Fibroblast of skin of back (primary cell): ENCODE data around the gene RASAL3. TPM values are rescaled to one million over a fixed set of nuclear protein-coding genes. Genes with fewer than 3 reads are reported as not detected.
"Not testable (repeated sequence)": the region's sequence is repeated elsewhere in the genome, so short reads cannot be mapped to it uniquely, and the experiment has no call there.

ENCODE experiments used
- DNase-seq: peaks from one replicate; pipeline ENCODE4 v3.0.0-alpha.2; 2013
- polyA plus RNA-seq, 2 experiments: library from polyadenylated mRNA; unstranded; fragments of 120-200 nt; gene quantifications; one replicate each; pipeline ENCODE4 v1.2.1, GENCODE V29; 2013; ENCODE audit not compliant: insufficient read length in 2 of 2

The RASAL3 gene
- polyA plus RNA-seq (2013, experiment 1 of 2; ENCODE audit: insufficient read length), result not detected
- 0.40 TPM for polyA plus RNA-seq (2013, experiment 2 of 2; ENCODE audit: insufficient read length)

DNA sequence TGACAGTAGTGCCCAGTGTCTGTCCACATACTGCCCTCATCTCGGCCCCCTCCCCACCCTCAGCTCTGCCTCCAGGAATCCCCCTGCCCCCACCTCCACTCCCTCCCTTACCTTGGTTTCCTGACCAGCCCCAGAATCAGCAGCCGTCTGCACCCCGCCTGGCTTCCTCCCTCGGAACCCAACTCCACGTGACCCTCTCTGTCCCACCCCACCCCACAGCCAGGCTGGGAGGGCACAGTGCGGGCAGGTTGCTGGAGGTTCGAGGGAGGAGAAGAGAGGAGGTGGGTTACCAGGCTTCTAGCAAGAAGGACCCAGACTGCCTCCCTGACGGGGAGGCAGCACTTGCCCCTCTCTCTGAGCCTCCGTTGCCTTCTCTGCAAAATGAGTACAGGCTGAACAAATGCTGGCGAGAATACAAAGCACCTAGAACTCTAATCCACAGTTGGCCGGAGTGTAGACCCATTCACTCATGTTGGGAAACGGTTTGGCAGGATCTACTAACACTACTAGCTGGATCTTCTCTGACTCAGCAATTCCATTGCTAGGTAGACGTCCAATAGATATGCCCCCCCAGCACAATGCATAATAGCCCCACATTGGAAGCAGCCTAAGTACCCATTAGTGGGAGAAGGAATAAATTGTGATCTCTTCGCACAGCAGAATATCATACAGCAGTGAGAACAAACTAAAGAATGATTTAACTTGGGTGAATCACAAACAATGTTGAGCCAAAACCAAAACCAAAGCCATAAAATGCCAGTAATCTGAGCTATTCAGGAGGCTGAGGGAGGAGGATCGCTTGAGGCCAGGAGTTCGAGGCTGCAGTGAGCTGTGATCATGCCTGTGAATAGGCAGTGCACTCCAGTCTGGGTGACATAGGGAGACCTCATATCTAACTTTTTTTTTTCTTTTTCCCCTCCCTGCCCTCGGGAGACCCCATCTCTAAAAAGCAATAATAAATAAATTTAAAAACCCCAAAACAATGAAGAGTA is at the start of gene RASAL3:
Gene RASAL3 (minus strand): TSS at position 151 of the 992 bp plus-strand sequence. CDS start 186 bp downstream, outside the sequence.
- no peak for DNase-seq

DNA sequence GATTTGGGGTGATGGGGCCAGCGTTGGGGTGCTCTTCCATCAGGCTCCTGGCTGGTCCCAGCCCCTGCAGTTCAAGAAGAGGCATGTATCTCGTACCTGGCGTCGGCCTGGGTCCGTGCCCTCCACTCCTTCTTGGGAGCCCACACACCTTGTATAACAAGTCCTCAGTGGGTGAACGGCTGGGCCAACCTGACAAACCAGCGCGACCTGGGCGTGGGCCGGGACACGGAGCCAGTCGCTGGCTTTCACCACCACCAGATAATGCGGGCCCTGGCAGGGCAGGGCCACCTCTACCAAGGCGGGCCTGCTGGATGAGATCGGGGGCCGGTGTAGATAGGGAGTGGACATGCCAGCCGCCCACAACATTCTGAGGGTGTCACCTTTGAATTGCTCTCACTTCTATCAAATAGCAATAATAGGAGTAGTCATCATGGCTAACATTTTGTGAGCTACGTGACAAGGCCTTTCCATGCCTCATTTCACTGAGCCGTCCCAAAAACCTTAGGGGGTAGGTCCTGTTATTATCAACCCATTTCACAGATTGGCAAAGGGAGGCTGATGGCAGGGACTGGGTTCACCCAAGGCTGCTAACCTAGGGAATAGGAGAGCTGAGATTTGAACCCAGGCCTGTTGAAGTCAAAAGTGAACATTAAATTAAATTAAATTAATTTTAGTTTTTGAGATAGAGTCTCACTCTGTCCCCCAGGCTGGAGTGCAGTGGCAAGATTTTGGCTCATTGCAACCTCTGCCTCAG is 47.5 kb upstream of the RASAL3 start:
- DNase-seq, result no peak

DNA sequence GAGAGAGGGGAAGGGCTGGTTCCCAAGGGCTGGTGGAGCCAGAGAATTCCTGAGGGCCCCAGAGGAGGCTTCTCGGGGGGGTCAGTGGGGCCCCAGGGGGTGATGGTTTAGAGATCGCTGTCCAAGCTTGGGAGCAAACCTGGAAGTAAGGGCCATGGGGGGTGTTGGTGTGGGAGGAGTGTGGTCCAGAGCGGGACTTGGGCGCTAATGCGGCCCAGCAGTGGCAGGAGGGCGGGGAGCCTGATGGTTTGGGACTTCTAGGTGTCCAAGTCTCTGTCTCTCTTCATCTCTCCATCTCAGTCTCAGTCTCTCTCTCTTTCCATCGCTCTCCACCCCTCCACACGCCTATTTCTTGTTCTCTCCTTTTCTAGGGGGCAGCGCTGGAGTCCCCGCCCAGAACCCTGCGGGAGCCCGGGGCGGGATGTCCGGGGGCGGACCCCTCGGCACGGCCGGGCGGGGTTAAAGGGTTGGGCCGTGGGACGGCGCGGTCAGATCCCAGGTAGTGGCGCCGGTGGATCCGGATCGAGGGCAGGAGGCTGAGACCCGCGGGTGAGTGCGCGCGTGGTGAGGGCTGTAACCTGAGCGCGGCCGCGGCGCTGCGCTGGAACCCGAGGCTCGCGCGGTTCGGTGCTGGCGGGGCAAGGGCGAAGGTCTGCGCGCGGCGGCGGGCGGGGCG is 43.8 kb upstream of the RASAL3 start, which contains the start of gene CYP4F22:
Gene CYP4F22 (plus strand): TSS at position 491 of the 676 bp plus-strand sequence. CDS start 16,812 bp downstream, outside the sequence.
- DNase-seq, result no peak

DNA sequence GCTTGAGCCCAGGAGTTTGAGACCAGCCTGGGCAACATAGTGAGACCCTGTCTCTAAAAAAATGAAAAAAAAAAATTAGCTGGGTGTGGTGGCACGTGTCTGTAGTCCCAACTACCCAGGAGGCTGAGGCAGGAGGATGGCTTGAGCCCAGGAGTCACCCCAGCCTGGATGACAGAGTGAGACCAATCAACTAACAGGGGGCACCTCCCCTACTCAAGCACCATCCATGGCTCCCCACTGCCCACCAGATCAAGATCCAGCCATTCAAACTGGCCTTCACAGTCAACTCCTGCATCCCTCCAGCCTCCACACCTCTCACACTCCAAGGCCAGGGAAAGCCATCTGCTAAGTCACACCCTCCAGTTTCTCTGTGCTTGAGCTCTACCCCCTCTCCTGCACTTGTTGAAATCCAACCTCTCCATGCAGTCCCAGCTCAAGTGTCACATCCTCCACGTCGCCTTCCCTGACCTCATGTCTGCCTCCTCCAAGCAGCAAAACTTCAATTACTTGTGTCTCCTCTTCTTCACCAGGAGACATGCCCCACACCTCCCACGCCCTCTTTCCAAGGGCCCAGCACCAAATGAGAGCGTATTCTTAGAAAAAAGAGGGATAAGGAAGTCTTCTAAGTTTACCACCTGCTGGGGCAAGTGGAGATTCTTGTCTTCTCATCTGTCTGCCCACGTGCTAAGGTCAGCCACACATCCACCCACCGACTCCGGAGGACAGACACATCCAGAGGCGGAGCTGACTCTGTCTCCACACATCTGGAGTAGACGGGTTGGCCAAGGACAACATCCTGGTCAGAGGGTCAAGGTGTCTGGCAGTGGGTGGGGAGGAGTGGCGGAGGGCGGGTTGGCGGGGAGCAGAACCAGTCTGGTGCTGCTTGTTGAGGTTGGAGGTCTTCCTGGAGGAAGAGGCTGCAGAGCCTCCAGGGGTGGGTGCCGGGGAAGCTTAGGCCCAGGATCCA is 43.0 kb upstream of the RASAL3 start:
- DNase-seq, result no peak

DNA sequence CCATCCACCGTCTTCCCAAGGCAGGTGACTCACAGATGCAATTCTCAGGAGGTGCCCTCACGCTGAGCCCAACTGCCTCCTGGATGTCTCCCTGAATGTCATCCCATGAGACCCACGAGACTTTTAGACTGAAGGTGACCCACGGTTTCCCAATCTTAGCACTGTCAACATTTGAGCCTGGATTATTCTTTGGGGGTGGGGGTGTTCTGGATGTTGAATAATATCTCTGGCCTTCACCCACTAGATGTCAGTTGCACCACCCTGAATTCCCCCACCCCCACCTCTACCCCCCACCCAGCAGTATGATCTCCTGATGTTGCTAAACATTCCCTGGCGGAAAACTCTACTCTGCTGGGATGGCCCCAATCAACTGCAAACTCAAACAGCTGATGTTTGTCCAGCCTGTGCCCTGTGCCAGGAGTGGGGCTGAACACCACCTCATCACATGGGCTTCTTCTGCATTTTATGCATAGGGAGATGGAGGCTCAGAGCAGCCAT is 41.8 kb upstream of the RASAL3 start:
- no peak for DNase-seq

DNA sequence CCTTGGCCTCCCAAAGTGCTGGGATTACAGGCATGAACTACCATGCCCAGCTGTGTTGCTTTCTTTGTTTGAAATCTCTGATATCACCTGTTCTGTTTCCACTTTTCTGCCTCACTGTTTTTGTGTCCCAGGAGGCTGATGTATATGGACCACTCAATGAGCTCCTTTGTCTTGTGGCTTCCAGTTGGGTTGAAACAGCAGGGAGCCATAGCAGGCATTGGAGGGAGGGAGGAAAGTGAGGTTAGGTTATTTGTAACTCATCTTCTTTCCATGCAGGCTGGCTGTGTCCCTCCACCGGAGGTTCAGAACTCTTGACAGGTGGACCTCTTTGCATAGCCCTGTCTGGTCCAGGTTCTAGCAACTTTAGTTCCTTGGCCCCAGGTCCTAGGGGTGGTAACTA is 37.9 kb upstream of the RASAL3 start:
- DNase-seq, result no peak

DNA sequence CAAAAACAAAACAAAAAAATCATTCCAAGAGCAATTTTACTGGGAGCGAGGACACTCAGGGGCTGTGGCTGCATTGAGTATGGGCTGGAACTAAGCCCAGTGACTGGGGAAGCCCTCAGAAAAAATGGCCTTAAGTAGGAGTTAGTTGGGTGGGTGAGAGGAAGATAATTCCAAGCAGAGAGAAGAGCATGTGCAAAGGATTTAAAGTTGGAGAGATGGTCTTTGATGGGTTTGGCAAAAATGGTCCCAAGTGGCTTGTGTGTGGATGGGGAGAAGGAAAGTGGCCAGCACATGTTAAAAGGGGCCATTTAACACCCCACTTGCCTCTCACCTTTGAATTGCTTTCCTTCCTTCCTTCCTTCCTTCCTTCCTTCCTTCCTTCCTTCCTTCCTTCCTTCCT is 37.3 kb upstream of the RASAL3 start:
- DNase-seq, result no peak

DNA sequence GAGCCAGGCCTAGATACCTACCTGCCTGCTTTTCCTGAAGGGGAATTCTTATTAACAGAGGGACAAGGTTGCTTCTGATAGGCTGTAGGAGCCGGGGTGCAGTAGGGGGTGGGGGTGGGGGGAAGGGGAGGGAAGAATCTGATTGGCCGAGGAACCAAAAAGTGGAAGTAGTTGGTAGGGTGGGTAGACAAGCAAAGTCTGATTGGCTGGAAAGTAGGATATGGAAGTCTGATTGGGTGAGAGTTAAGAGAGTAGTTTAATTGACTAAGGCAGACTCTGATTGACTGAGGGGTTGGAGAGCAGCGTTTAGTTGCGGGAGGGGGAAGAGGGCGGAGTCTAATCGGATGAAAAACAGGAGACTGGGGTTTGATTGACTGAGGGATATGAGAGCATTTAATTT is 34.6 kb upstream of the RASAL3 start:
- no peak for DNase-seq

DNA sequence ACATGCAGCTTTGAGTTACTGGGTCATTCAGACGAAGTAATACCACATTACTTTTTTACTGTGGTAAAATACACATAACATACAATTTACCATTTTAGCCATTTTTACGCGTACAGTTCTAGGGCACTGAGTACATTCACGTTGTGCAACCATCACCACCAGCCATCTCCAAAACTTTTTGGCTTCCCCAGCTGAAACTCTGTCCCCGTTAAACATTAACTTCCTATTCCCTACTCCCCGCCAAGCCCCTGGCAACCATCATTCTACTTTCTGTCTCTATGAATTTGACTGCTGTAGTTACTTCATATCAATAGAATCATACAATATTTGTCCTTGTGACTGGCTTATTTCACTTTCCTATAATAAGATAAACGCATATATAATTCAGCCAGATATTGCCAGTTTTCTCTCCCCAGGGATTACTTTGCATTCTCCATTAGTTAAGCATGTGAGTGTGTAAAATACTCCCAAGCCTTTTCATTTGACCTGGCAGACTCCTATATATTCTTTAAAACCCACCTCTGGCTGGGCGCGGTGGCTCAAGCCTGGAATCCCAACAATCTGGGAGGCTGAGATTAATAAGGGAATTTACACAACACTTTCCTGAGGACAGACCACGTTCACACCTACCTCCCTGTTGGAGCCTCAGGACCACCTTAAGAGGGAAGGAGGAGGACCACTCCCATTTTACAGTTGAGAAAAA is 34.0 kb upstream of the RASAL3 start:
- DNase-seq, result no peak

DNA sequence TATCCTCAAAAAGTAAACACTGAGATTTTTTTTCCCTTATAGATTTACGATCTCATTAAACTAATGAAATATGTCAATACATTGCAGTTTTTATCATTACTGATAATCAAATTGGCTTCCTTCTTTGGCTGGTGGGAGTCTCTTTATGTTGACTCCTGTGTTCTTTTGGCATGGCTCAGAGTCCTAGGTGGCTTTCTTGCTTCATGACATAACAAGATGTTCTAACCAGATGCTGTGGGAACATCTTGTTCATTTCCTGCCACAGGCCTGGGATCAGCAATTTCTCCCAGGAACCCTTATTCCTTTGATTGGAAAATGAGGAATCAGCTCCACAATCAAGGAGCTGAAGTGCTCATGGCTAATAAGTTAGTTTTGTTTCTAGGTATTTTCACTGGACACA is 30.8 kb upstream of the RASAL3 start:
- no peak for DNase-seq

DNA sequence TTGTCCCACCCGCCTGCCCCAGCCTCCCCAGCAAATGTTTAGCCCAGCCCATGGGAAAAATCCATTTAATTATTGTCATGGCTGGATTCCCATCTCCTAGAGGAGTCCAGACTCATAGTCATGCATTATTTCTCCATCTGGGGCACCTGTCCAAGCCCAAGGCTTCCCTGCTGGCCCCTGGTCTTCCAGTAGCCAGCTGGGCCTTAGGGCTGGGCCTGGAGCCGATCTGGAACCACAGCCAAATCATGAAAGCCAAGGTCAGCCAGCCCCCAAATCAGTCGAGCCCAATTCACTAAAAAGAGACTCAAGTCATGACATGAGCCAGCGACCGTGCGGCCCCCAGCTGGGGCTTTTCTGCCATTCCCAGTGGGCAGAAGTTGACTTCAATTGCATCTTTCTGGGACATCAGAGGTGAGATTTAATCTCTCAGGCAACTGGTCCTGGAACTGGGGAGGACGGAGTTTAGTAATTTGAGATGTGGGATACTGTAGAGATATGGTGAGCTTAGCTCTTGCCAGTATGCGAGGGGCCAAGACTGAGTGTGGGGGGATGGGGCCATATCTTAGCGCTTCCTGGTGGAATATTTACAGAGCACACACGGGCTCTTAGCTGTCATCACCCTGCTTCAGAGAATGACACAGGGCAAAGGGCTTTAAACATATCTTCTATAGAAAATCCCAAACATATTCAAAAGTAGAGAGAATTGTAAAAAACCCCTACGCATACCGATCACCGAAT is 24.3 kb upstream of the RASAL3 start:
- DNase-seq, result no peak

DNA sequence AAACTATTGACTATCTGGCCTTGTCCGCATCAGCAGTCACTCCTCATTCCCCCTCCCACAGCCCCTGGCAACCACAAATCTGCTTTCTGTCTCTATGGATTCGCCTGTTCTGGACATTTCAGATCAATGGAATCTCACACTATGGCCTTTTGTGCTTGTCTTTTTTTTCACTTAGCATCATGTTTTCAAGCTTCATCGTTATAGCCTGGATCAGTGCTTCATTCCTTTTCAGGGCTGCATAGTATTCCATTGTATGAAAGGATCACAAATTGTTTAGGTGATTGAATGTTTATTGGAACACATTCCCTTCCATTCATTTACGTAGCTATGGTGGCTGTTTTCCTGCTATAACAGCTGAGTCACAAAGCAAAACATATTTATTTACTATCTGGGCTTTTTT is 22.7 kb upstream of the RASAL3 start:
- DNase-seq, result no peak

DNA sequence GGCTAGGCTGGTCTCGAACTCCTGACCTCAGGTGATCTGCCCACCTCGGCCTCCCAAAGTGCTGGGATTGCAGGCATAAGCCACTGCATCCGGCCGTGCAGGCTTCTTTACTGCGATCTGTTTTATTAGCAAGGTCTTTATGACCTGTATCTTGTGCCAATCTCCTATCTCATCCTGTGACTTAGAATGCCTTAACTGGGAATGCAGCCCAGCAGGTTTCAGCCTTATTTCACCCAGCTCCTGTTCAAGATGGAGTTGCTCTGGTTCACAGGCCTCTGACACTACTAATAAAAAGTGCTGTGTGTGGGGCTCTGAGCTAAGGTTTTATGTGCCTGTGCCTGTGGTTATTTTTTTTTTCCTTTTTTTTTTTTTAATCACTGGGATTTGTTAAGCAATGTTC is 21.4 kb upstream of the RASAL3 start:
- not testable (repeated sequence) for DNase-seq

DNA sequence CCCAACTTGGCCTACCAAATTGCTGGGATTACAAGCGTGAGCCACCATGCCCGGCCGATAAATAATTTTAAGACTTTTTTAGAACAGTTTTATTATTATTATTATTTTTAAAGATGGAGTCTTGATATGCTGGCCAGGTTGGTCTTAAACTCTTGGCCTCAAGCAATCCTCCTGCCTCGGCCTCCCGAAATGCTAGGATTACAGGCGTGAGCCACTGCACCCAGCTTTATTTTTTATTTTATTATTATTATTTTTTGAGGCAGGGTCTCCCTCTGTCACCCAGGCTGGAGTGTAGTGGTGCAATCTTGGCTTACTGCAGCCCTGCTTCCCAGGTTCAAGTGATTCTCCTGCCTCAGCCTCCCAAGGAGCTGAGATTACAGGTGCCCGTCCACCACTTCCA is 16.7 kb upstream of the RASAL3 start:
- not testable (repeated sequence) for DNase-seq

DNA sequence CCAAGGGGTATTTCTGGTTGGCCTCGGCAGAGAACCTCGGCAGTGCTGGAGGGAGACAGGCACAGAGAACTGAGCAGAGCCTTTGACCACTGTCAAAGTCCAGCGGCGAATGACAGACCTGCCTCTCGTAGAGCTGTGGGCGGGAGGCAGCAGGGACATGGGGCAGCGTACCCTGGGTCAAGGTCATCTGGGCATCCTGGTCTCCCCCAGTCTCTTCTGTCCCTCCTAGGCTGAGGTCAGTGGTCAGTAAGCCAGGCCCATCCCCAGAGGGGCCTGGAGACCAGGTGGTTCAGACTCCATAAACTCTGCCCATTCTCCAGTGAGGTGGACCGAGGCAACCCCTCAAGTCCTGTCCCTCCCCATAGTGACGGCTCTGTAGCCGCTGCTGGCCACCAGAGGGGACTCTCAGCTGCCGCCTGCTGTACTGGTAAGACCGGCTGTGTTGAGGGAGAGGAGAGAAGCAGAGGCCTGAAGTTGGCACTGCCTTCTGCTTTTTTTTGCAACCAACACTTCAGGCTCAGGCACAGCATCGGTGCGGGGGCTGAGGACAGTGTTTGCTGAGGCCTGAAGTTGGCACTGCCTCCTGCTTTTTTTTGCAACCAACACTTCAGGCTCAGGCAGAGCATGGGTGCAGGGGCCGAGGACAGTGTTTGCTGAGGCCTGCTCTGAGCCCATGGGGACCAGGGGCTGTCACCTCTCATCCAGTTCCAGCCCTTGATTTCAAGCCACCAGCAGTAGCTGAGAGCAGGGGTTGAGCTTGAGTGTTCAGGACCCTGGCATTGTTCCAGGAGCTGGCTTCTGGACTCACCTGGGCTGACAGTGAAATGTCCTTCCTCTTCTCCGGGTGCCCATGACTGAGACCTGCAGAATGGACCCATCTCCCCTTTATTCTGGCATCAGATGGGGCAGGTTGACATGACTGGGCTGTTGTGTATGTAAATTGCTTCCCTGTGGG is 15.3 kb upstream of the RASAL3 start, which contains the start of gene PGLYRP2:
Gene PGLYRP2 (minus strand): TSS at position 111 of the 955 bp plus-strand sequence. CDS start 130 bp downstream, outside the sequence.
- DNase-seq, result no peak

DNA sequence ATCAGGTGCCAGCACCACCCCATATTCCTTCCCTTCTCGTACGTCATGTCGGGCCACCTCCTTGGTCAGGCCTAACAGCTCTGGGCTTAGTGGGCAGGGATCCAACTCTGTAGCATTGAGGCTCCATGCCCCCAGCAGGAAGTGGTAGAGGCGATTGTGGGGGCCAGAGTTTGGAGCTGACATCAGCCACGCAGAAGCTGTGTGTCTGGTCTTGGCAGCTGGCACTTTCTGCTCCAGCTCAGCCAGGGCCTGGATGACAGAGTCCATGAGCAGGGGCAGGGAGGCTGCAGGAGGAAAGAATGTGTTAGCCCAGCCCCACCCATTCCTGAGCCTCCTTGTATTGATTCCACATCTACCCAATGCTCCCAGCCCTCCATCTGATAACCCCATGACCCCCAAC is 12.0 kb upstream of the RASAL3 start:
- no peak for DNase-seq

DNA sequence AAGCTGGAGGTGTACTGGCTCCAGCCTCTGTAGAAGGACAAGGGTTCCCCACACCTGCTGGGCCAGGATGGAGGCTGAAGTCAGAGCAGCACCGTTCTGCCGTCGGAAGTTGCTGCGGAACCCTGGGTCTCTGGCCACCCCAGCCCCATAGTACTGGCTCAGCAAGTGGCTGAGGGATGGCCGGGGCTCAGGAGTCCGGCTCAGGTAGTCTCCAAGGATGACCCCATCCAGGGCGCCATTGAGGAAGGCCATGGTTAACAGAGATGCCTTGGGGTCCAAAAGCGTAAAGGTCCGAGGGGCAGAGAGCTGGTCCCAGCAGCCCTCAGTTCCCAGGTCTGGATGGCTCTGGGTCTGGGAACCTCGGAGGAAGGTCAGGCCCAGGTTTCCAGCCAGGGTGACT is 11.3 kb upstream of the RASAL3 start:
- DNase-seq, result no peak

DNA sequence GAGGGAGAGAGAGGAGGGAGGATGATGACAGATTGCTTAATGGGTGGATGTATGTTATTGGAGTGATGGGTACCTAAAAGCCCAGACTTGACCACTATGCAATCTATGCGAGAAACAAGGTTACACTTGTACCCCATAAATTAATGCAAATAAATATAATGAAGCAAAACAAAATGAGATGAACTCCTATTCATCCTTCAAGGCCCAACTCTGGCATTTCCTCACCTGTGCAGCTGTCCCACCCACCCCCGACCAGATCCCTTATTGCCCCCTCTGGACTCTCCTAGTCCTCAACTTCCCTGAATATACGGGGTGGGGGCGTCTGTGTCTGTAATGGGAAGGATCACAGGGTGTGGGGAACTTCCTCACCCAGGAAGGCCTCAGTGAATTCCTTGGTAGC is 10.8 kb upstream of the RASAL3 start:
- DNase-seq, result no peak
